ENCODE data around the gene SHOC2.

The SHOC2 gene

GRCh38 chr10:110897184-110897583 lies 22.2 kb upstream of the SHOC2 start:
- TF ChIP-seq CTCF (IDR thresholded peaks at IDR 0.05; ENCODE audit: unreplicated experiment in 3 of 3): no peak
- Mint-ChIP-seq H3K9me3 (no peaks in the 10 kb centered on the region), H3K4me3 (no peak overlapping the region), H3K27me3 (ENCODE audit: low read depth) (no peaks in the 10 kb centered on the region), H3K27ac (no peak overlapping the region), H3K36me3 (ENCODE audit: low read depth) (peaks cover 60% of the 10 kb centered on the region), H3K4me1 (no peaks in the 10 kb centered on the region)

GRCh38 chr10:110898391-110898790 lies 21.0 kb upstream of the SHOC2 start:
- Mint-ChIP-seq H3K4me3 (no peak overlapping the region), H3K36me3 (ENCODE audit: low read depth) (peaks cover 65% of the 10 kb centered on the region), H3K9me3 (no peaks in the 10 kb centered on the region), H3K27me3 (ENCODE audit: low read depth) (no peaks in the 10 kb centered on the region), H3K27ac (no peak overlapping the region), H3K4me1 (no peaks in the 10 kb centered on the region)
- no peak for TF ChIP-seq CTCF (IDR thresholded peaks at IDR 0.05; ENCODE audit: unreplicated experiment in 3 of 3)

- no peaks in the 10 kb centered on the region for H3K9me3 Mint-ChIP-seq
- H3K27ac Mint-ChIP-seq: no peak overlapping the region
- H3K36me3 Mint-ChIP-seq (ENCODE audit: low read depth): peaks cover 61% of the 10 kb centered on the region
- no peaks in the 10 kb centered on the region for H3K4me1 Mint-ChIP-seq
- no peak overlapping the region for H3K4me3 Mint-ChIP-seq
- no peak for TF ChIP-seq CTCF (IDR thresholded peaks at IDR 0.05; ENCODE audit: unreplicated experiment in 3 of 3)
- no peaks in the 10 kb centered on the region for H3K27me3 Mint-ChIP-seq (ENCODE audit: low read depth)
Measured at GRCh38 chr10:110900983-110901382, 18.4 kb upstream of the SHOC2 start.

- no peaks in the 10 kb centered on the region for H3K27me3 Mint-ChIP-seq (ENCODE audit: low read depth)
- H3K4me3 Mint-ChIP-seq: no peak overlapping the region
- H3K27ac Mint-ChIP-seq: no peak overlapping the region
- TF ChIP-seq CTCF (IDR thresholded peaks at IDR 0.05; ENCODE audit: unreplicated experiment in 3 of 3): no peak
- no peaks in the 10 kb centered on the region for H3K4me1 Mint-ChIP-seq
- H3K9me3 Mint-ChIP-seq: no peaks in the 10 kb centered on the region
- H3K36me3 Mint-ChIP-seq (ENCODE audit: low read depth): peaks cover 55% of the 10 kb centered on the region
Measured at GRCh38 chr10:110901954-110902819, 17.2 kb upstream of the SHOC2 start.

- no peak for TF ChIP-seq CTCF (IDR thresholded peaks at IDR 0.05; ENCODE audit: unreplicated experiment in 3 of 3)
- Mint-ChIP-seq H3K36me3 (ENCODE audit: low read depth) (peaks cover 45% of the 10 kb centered on the region), H3K9me3 (no peaks in the 10 kb centered on the region), H3K27ac (no peak overlapping the region), H3K4me3 (no peak overlapping the region), H3K27me3 (ENCODE audit: low read depth) (no peaks in the 10 kb centered on the region), H3K4me1 (peaks cover 4% of the 10 kb centered on the region)
Measured at GRCh38 chr10:110903280-110904278, 15.8 kb upstream of the SHOC2 start.

Measured in nephron (organoid).